Measurements from ENCODE around the gene MTMR12.

Gene MTMR12

GRCh38 chr5:32232441-32233219 is 80.1 kb downstream of the MTMR12 start:
- Histone ChIP-seq H3K27me3 (ENCODE audit: control insufficient read depth in 1 of 2, insufficient read depth in 2 of 2, low read length in 2 of 2) (no peaks in the 10 kb centered on the region), H3K4me3 (ENCODE audit: low read length in 2 of 2) (peak overlapping the region in 1 of 2 donors; percentile 15), H3K27ac (ENCODE audit: low read length) (peak overlapping the region; percentile 58), H3K36me3 (ENCODE audit: control insufficient read depth in 2 of 2, insufficient read depth in 2 of 2, low read length in 2 of 2) (peaks cover 9 to 32% of the 10 kb centered on the region in 2 donors), H3K9me3 (ENCODE audit: control insufficient read depth in 2 of 2, low read length in 2 of 2) (no peaks in the 10 kb centered on the region), H3K4me1 (ENCODE audit: control insufficient read depth, insufficient read depth, low read length) (peaks cover 27% of the 10 kb centered on the region), H3K9ac (ENCODE audit: low read length in 2 of 2) (no peak overlapping the region)

- Histone ChIP-seq H3K27me3 (ENCODE audit: control insufficient read depth in 1 of 2, insufficient read depth in 2 of 2, low read length in 2 of 2) (no peaks in the 10 kb centered on the region), H3K36me3 (ENCODE audit: control insufficient read depth in 2 of 2, insufficient read depth in 2 of 2, low read length in 2 of 2) (peaks cover 5 to 27% of the 10 kb centered on the region in 2 donors), H3K9ac (ENCODE audit: low read length in 2 of 2) (no peak overlapping the region), H3K9me3 (ENCODE audit: control insufficient read depth in 2 of 2, low read length in 2 of 2) (no peaks in the 10 kb centered on the region), H3K4me3 (ENCODE audit: low read length in 2 of 2) (no peak overlapping the region), H3K27ac (ENCODE audit: low read length) (peak overlapping the region; percentile 58), H3K4me1 (ENCODE audit: control insufficient read depth, insufficient read depth, low read length) (peaks cover 27% of the 10 kb centered on the region)
These were observed 80.8 kb downstream of the MTMR12 start for GRCh38 chr5:32231929-32232328.

GRCh38 chr5:32231241-32231640 is 81.5 kb downstream of the MTMR12 start:
- no peak overlapping the region for H3K27ac ChIP-seq (ENCODE audit: low read length)

GRCh38 chr5:32230356-32231099 is 82.2 kb downstream of the MTMR12 start:
- peaks cover 4 to 21% of the 10 kb centered on the region in 2 donors for H3K36me3 ChIP-seq (ENCODE audit: control insufficient read depth in 2 of 2, insufficient read depth in 2 of 2, low read length in 2 of 2)
- no peak overlapping the region for H3K27ac ChIP-seq (ENCODE audit: low read length)
- no peaks in the 10 kb centered on the region for H3K27me3 ChIP-seq (ENCODE audit: control insufficient read depth in 1 of 2, insufficient read depth in 2 of 2, low read length in 2 of 2)
- no peak overlapping the region for H3K4me3 ChIP-seq (ENCODE audit: low read length in 2 of 2)
- peaks cover 28% of the 10 kb centered on the region for H3K4me1 ChIP-seq (ENCODE audit: control insufficient read depth, insufficient read depth, low read length)
- no peaks in the 10 kb centered on the region for H3K9me3 ChIP-seq (ENCODE audit: control insufficient read depth in 2 of 2, low read length in 2 of 2)
- no peak overlapping the region for H3K9ac ChIP-seq (ENCODE audit: low read length in 2 of 2)

More at GRCh38 chr5:32231241-32231640, 81.5 kb downstream of the MTMR12 start:
- Histone ChIP-seq H3K9ac (ENCODE audit: low read length in 2 of 2) (no peak overlapping the region), H3K4me1 (ENCODE audit: control insufficient read depth, insufficient read depth, low read length) (peaks cover 27% of the 10 kb centered on the region), H3K27me3 (ENCODE audit: control insufficient read depth in 1 of 2, insufficient read depth in 2 of 2, low read length in 2 of 2) (no peaks in the 10 kb centered on the region), H3K9me3 (ENCODE audit: control insufficient read depth in 2 of 2, low read length in 2 of 2) (no peaks in the 10 kb centered on the region), H3K4me3 (ENCODE audit: low read length in 2 of 2) (no peak overlapping the region), H3K36me3 (ENCODE audit: control insufficient read depth in 2 of 2, insufficient read depth in 2 of 2, low read length in 2 of 2) (peaks cover 4 to 25% of the 10 kb centered on the region in 2 donors)

- Histone ChIP-seq H3K9me3 (ENCODE audit: control insufficient read depth in 2 of 2, low read length in 2 of 2) (no peaks in the 10 kb centered on the region), H3K36me3 (ENCODE audit: control insufficient read depth in 2 of 2, insufficient read depth in 2 of 2, low read length in 2 of 2) (peaks cover 4 to 16% of the 10 kb centered on the region in 2 donors), H3K27ac (ENCODE audit: low read length) (no peak overlapping the region), H3K4me3 (ENCODE audit: low read length in 2 of 2) (no peak overlapping the region), H3K27me3 (ENCODE audit: control insufficient read depth in 1 of 2, insufficient read depth in 2 of 2, low read length in 2 of 2) (no peaks in the 10 kb centered on the region), H3K4me1 (ENCODE audit: control insufficient read depth, insufficient read depth, low read length) (peaks cover 33% of the 10 kb centered on the region), H3K9ac (ENCODE audit: low read length in 2 of 2) (no peak overlapping the region)
These were observed 83.2 kb downstream of the MTMR12 start for GRCh38 chr5:32229586-32229985.

- H3K27ac ChIP-seq (ENCODE audit: low read length): no peak overlapping the region
These were observed 83.9 kb downstream of the MTMR12 start for GRCh38 chr5:32228816-32229215.

GRCh38 chr5:32225445-32225844 is 87.3 kb downstream of the MTMR12 start:
- Histone ChIP-seq H3K4me3 (ENCODE audit: low read length in 2 of 2) (no peak overlapping the region), H3K27ac (ENCODE audit: low read length) (peak overlapping the region; percentile 80), H3K36me3 (ENCODE audit: control insufficient read depth in 2 of 2, insufficient read depth in 2 of 2, low read length in 2 of 2) (peaks cover 4 to 10% of the 10 kb centered on the region in 2 donors), H3K27me3 (ENCODE audit: control insufficient read depth in 1 of 2, insufficient read depth in 2 of 2, low read length in 2 of 2) (no peaks in the 10 kb centered on the region), H3K9ac (ENCODE audit: low read length in 2 of 2) (peak overlapping the region in 1 of 2 donors; percentile 42), H3K4me1 (ENCODE audit: control insufficient read depth, insufficient read depth, low read length) (peaks cover 9% of the 10 kb centered on the region), H3K9me3 (ENCODE audit: control insufficient read depth in 2 of 2, low read length in 2 of 2) (no peaks in the 10 kb centered on the region)

More at GRCh38 chr5:32228816-32229215, 83.9 kb downstream of the MTMR12 start:
- Histone ChIP-seq H3K9ac (ENCODE audit: low read length in 2 of 2) (no peak overlapping the region), H3K4me1 (ENCODE audit: control insufficient read depth, insufficient read depth, low read length) (peaks cover 27% of the 10 kb centered on the region), H3K36me3 (ENCODE audit: control insufficient read depth in 2 of 2, insufficient read depth in 2 of 2, low read length in 2 of 2) (peaks cover 4 to 11% of the 10 kb centered on the region in 2 donors), H3K9me3 (ENCODE audit: control insufficient read depth in 2 of 2, low read length in 2 of 2) (no peaks in the 10 kb centered on the region), H3K27me3 (ENCODE audit: control insufficient read depth in 1 of 2, insufficient read depth in 2 of 2, low read length in 2 of 2) (no peaks in the 10 kb centered on the region), H3K4me3 (ENCODE audit: low read length in 2 of 2) (no peak overlapping the region)

GRCh38 chr5:32223972-32224609 is 88.6 kb downstream of the MTMR12 start:
- Histone ChIP-seq H3K27me3 (ENCODE audit: control insufficient read depth in 1 of 2, insufficient read depth in 2 of 2, low read length in 2 of 2) (no peaks in the 10 kb centered on the region), H3K4me3 (ENCODE audit: low read length in 2 of 2) (no peak overlapping the region), H3K36me3 (ENCODE audit: control insufficient read depth in 2 of 2, insufficient read depth in 2 of 2, low read length in 2 of 2) (peaks cover 4 to 6% of the 10 kb centered on the region in 2 donors), H3K9ac (ENCODE audit: low read length in 2 of 2) (no peak overlapping the region), H3K27ac (ENCODE audit: low read length) (peak overlapping the region; percentile 53), H3K9me3 (ENCODE audit: control insufficient read depth in 2 of 2, low read length in 2 of 2) (no peaks in the 10 kb centered on the region), H3K4me1 (ENCODE audit: control insufficient read depth, insufficient read depth, low read length) (peaks cover 9% of the 10 kb centered on the region)

- H3K9me3 ChIP-seq (ENCODE audit: control insufficient read depth in 2 of 2, low read length in 2 of 2): no peaks in the 10 kb centered on the region
- no peak overlapping the region for H3K4me3 ChIP-seq (ENCODE audit: low read length in 2 of 2)
- H3K27me3 ChIP-seq (ENCODE audit: control insufficient read depth in 1 of 2, insufficient read depth in 2 of 2, low read length in 2 of 2): no peaks in the 10 kb centered on the region
- H3K4me1 ChIP-seq (ENCODE audit: control insufficient read depth, insufficient read depth, low read length): peaks cover 19% of the 10 kb centered on the region
- peaks cover 0 to 2% of the 10 kb centered on the region in 2 donors for H3K36me3 ChIP-seq (ENCODE audit: control insufficient read depth in 2 of 2, insufficient read depth in 2 of 2, low read length in 2 of 2)
- no peak overlapping the region for H3K27ac ChIP-seq (ENCODE audit: low read length)
- H3K9ac ChIP-seq (ENCODE audit: low read length in 2 of 2): no peak overlapping the region
These were observed 89.8 kb downstream of the MTMR12 start for GRCh38 chr5:32222723-32223470.

- Histone ChIP-seq H3K27ac (ENCODE audit: low read length) (peak overlapping the region; percentile 93), H3K4me1 (ENCODE audit: control insufficient read depth, insufficient read depth, low read length) (peaks cover 19% of the 10 kb centered on the region), H3K9ac (ENCODE audit: low read length in 2 of 2) (peak overlapping the region in 1 of 2 donors; percentile 69), H3K27me3 (ENCODE audit: control insufficient read depth in 1 of 2, insufficient read depth in 2 of 2, low read length in 2 of 2) (no peaks in the 10 kb centered on the region), H3K4me3 (ENCODE audit: low read length in 2 of 2) (peak overlapping the region in 1 of 2 donors; percentile 52), H3K36me3 (ENCODE audit: control insufficient read depth in 2 of 2, insufficient read depth in 2 of 2, low read length in 2 of 2) (no peaks in the 10 kb centered on the region), H3K9me3 (ENCODE audit: control insufficient read depth in 2 of 2, low read length in 2 of 2) (no peaks in the 10 kb centered on the region)
These were observed 94.8 kb downstream of the MTMR12 start for GRCh38 chr5:32217886-32218396.
